Right cardiac atrium (tissue), 5 donors: ENCODE measurements around the gene CENPK. TPM values are rescaled to one million over a fixed set of nuclear protein-coding genes. Genes with fewer than 3 reads are reported as not detected.

Source experiments
- ATAC-seq, 2 donors: fragments of 200-7000 bp; cut with Tn5 transposase; one replicate each; pipeline versions ENCODE4 v1.8.0 to v1.9.1; 2020; ENCODE audit warnings: moderate library complexity in 2 of 2, mild to moderate bottlenecking in 1 of 2
- DNase-seq, 3 donors: peaks; one replicate each; pipeline ENCODE4 v3.0.0-alpha.2; 2020
- H3K27ac ChIP-seq: one replicate; pipeline ENCODE4 v1.5.1; 2013; ENCODE audit warnings: mild to moderate bottlenecking, low read length, control low read depth, moderate library complexity
- H3K27me3 ChIP-seq: one replicate; pipeline ENCODE4 v1.6.1; 2013; ENCODE audit not compliant: control insufficient read depth, insufficient read depth
- H3K4me1 ChIP-seq: one replicate; pipeline ENCODE4 v1.6.1; 2013; ENCODE audit warnings: low read length; ENCODE audit not compliant: control insufficient read depth, insufficient read depth
- H3K4me3 ChIP-seq: one replicate; pipeline ENCODE4 v1.5.1; 2013; ENCODE audit warnings: low read length, control low read depth
- H3K9me3 ChIP-seq: one replicate; pipeline ENCODE4 v1.6.1; 2013; ENCODE audit warnings: low read length; ENCODE audit not compliant: control insufficient read depth
- WGBS: extraction: QIAGEN DNeasy Blood & Tissue Kit; methylation state at CpG from one replicate; pipeline ENCODE4 v1.1.7; 2013; 5-methylcytosine and 5-hydroxymethylcytosine counted together
- intact Hi-C, 4 donors: fragments of 100-400 bp; cut with DNase I; formaldehyde crosslinking; loops; one replicate each; pipeline versions ENCODE4 v1.11.0 to v1.14.0; 2022 to 2023
- polyA plus RNA-seq: library from polyadenylated mRNA; stranded (reverse); fragments of 200-250 nt; gene quantifications from one replicate; pipeline ENCODE4 v1.2.3, GENCODE V29; 2013
- total RNA-seq, 4 donors: library from RNA; stranded (reverse); fragmentation: NEBNext Ultra II Directional; extraction: Animal tissue kit (Norgen Biotek cat#: 25700); gene quantifications; one replicate each; pipeline ENCODE4 v1.2.1, GENCODE V29; 2021
- donor health status: healthy with polysubstance abuse.
- donor health status: DM: no; HTN: yes; CAD: no.
- donor health status: DM: no; HTN: no; CAD: no.
- donor health status: DM: no; HTN: yes; CAD: no; lungs with severe emphysema.
- donor health status: DM: yes; HTN: yes; CAD: no.

CENPK gene
- total and polyA plus RNA-seq, 5 donors = 0.28 to 1.1 (median 0.86) TPM

DNA sequence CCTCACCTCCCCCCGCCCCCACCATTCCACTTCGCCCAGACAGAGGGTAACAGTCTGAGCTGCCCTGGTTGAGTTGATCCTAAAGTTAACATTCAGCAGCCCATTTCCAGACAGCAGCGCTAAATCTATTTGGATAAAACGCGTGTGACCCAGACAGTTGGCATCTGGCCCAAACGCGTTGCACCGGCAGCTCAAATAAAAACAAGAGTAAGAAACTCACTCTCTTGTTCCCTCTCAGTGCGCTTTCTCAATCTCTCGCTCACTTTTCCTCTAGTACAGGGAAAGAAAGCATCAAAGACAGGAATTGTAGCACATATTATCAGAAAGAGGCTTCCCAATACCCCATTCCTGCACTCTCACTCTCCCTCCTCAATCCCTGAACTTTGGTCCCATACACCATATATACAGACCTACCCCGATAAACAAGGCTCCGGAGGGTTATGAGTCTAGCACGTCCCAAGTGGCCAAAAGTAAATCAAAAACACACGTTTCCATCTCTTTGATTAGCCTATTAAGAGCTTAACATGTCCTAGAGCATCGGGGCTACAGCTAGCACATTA, 82.6 kb downstream of the CENPK start:
- peak; percentile 26 to 32 for ATAC-seq
- intact Hi-C loops = loop anchor here (5.0 to 10.0 kb wide), 9 partner anchors 376 to 846 kb away; no protein-coding TSS in a partner anchor
- H3K27ac ChIP-seq = no peak overlapping the region
- peak overlapping the region; percentile 98 for H3K4me3 ChIP-seq
- H3K9me3 ChIP-seq = no peaks in the 10 kb centered on the region
- no peaks in the 10 kb centered on the region for H3K27me3 ChIP-seq
- H3K4me1 ChIP-seq = no peaks in the 10 kb centered on the region
- peak; percentile 79 to 90 (median 86) for DNase-seq
- WGBS = 0% methylated on average over 15 of the region's 15 CpGs

DNA sequence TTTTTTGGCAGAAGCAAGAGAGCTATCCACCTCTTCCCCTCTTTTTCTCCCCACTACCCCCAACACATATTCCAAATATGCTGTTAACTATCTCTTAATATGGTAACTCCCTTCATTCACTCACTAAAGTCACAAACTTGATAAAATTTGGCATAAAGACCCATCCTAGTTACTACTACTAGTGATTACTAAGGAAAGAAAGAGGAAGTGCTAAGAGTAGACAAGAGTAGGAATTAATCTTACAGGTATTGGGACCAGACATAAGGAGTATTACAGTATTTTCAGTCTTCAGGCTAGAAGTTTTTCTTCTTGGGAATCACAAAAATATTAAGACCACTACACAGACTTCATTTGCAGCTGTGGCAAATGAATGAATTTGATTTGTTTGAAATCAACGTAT, 83.4 kb downstream of the CENPK start:
- Histone ChIP-seq H3K9me3 (no peaks in the 10 kb centered on the region), H3K4me3 (no peak overlapping the region), H3K27ac (no peak overlapping the region), H3K27me3 (no peaks in the 10 kb centered on the region), H3K4me1 (no peaks in the 10 kb centered on the region)
- ATAC-seq (no peak), DNase-seq (no peak)
- intact Hi-C loops = no loop called here
- WGBS = 27% methylated on average over 1 of the region's 1 CpG

DNA sequence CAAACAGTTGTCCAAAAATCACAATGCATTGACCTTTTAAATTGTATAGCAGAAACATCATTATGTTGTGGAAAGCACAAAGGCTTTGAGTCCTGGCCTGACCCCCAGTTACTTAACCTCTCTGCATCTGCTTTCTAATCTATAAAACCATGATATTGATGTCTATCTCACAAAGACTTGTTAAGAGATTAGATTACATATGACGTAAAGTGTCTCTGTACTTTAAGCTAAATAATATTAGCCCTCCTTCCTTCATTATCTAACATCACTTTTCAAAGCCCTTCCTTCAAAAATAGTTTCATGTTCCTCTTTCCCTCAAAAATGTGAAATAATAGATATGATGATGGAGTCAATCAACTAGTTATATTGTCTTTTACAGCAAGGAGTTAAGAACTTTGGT, 84.6 kb downstream of the CENPK start:
- WGBS = 74% methylated on average over 1 of the region's 1 CpG
- intact Hi-C loops = no loop called here

DNA sequence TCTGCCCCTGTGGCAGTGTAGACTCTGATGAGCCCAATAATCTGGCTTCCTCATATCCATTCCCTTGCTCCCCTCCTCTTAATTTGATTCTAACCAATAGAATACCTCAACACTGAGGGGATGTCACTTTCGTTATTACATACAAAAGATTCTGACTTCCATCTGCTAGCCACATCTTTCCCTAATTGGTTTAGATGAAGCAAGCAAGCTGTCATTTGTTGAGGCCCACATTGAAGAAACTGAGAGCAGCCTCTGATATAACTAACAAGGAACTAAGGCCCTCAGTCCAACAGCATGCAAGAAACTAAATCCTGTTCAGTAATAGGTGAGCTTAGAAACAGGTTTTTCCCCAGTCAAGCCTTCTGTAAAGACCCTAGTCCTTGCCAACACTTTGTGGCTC, 87.1 kb downstream of the CENPK start:
- DNase-seq = no peak
- Histone ChIP-seq H3K4me1 (no peaks in the 10 kb centered on the region), H3K27me3 (no peaks in the 10 kb centered on the region), H3K4me3 (no peak overlapping the region), H3K9me3 (no peaks in the 10 kb centered on the region), H3K27ac (no peak overlapping the region)
- no peak for ATAC-seq
- intact Hi-C loops = no loop called here
- WGBS = 87% methylated on average over 1 of the region's 1 CpG

More for the DNA sequence above, 84.6 kb downstream of the CENPK start:
- Histone ChIP-seq H3K4me1 (no peaks in the 10 kb centered on the region), H3K27me3 (no peaks in the 10 kb centered on the region), H3K27ac (no peak overlapping the region), H3K4me3 (no peak overlapping the region), H3K9me3 (no peaks in the 10 kb centered on the region)
- ATAC-seq (no peak), DNase-seq (no peak)

DNA sequence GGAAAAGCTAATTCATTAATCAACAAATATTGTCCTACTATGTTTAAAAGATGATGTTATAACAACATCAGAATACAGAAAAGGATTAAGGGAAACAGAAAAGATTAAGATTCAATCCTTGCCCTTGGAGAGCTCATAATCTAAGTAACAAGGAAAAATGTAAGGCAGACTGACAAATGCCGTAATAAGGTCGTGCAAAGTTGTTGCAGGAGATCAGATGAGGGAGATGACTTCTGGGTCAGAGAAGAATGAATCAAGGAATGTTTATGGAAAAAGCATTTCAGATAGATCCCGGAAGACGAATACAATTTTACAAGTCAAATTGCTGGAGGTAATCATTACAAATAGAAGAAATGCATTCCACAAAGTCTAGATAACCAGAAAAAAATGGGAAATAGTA, 87.6 kb downstream of the CENPK start:
- H3K27me3 ChIP-seq = no peaks in the 10 kb centered on the region
- DNase-seq (no peak), ATAC-seq (no peak)
- WGBS = 88% methylated on average over 4 of the region's 4 CpGs
- no peak overlapping the region for H3K4me3 ChIP-seq
- no peaks in the 10 kb centered on the region for H3K9me3 ChIP-seq
- intact Hi-C loops = no loop called here
- no peak overlapping the region for H3K27ac ChIP-seq
- H3K4me1 ChIP-seq = no peaks in the 10 kb centered on the region

DNA sequence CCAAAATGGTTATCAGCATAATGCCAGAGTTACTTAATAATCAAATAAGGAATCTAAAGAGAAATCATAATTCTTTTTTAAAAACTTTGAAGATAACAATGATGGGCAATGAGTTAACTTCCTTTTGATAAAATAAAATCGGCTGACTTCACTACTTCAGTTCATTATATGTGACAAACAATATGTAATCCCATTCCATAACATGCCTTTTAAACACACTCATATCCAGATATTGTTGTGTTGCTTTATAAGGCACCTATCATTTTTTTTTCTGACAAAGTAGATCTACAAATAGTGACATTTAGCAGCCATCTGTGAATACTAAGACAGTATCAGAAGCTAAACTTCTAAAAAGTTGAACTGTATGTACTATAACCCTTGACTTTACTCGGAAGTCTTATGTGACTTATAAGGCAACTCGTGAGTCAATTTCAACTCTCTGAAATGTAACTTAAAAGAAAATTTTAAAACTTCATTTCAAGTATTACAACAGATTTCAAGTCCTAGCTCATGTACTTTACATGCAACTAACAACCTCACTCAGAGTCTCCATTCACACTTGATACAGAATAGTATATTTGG, 88.7 kb downstream of the CENPK start:
- Histone ChIP-seq H3K27ac (no peak overlapping the region), H3K4me1 (no peaks in the 10 kb centered on the region), H3K4me3 (no peak overlapping the region), H3K9me3 (no peaks in the 10 kb centered on the region), H3K27me3 (no peaks in the 10 kb centered on the region)
- intact Hi-C loops = no loop called here
- ATAC-seq = no peak
- no peak for DNase-seq
- 63% methylated on average over 3 of the region's 3 CpGs for WGBS

DNA sequence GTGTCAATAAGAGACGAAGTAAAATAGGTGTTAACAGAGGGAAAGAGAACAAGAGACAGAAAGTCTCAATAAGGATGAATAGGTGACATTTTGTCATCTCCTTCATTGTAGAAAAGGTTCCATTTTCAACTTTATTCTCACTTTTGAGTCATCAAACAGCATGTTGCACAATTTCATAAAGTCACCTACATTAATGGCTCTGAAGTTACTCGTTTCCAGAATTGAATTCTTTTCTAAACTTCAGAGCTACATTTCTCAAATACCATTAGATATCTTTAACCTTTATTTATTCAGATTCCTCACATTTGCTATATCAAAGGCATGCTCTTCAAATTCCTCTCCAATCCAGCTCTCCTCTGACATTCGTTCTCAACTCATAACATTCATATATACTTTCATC, 94.3 kb downstream of the CENPK start:
- Histone ChIP-seq H3K9me3 (no peaks in the 10 kb centered on the region), H3K27me3 (no peaks in the 10 kb centered on the region), H3K27ac (no peak overlapping the region), H3K4me3 (no peak overlapping the region), H3K4me1 (no peaks in the 10 kb centered on the region)
- ATAC-seq (no peak), DNase-seq (no peak)
- intact Hi-C loops = no loop called here
- WGBS = 75% methylated on average over 3 of the region's 3 CpGs

Other genes starting within 250 kb of the CENPK start
- gene ADAMTS6, start 81.2 kb downstream of the CENPK start, total RNA-seq = 1 to 10 TPM in 3 of 4 donors, under 1 TPM in 1; 0.86 to 1.8 (median 1.1) TPM
- gene ADAMTS6, start 81.2 kb downstream of the CENPK start, polyA plus RNA-seq = 0.29 TPM
- 10 to 100 TPM; 19.8 to 23.1 (median 20.9) TPM for gene PPWD1, start 128 bp upstream of the CENPK start, total RNA-seq
- gene PPWD1, start 128 bp upstream of the CENPK start, polyA plus RNA-seq = 14.5 TPM
- gene TRIM23, start 61.2 kb upstream of the CENPK start, total RNA-seq = 10 to 100 TPM; 14.0 to 19.1 (median 18.5) TPM
- 6.5 TPM for gene TRIM23, start 61.2 kb upstream of the CENPK start, polyA plus RNA-seq
- gene SHLD3, start 61.9 kb upstream of the CENPK start, total RNA-seq = 1 to 10 TPM; 1.5 to 2.4 (median 2.1) TPM
- gene SHLD3, start 61.9 kb upstream of the CENPK start, polyA plus RNA-seq = 2.6 TPM
- 10 to 100 TPM; 20.8 to 23.9 (median 21.8) TPM for gene TRAPPC13, start 61.9 kb upstream of the CENPK start, total RNA-seq
- 14.6 TPM for gene TRAPPC13, start 61.9 kb upstream of the CENPK start, polyA plus RNA-seq
- 10 to 100 TPM in 1 of 4 donors, 1 to 10 TPM in 3; 8.7 to 10.2 (median 9.4) TPM for gene SGTB, start 158.9 kb upstream of the CENPK start, total RNA-seq
- gene SGTB, start 158.9 kb upstream of the CENPK start, polyA plus RNA-seq = 2.6 TPM
- gene NLN, start 159.0 kb upstream of the CENPK start, total RNA-seq = 10 to 100 TPM in 3 of 4 donors, 1 to 10 TPM in 1; 8.5 to 11.9 (median 11.3) TPM
- 2.3 TPM for gene NLN, start 159.0 kb upstream of the CENPK start, polyA plus RNA-seq